Suppressor macrophage treated with lipopolysaccharide for 1 hour (primary cell): ENCODE measurements around the gene CCL8.

Source experiments
- DNase-seq, 3 donors: peaks; one replicate each; pipeline ENCODE4 v3.0.0-alpha.2; 2020 to 2022

CCL8 gene

GRCh38 chr17:34368196-34368945 lies 49.1 kb downstream of the CCL8 start:
- peak in 1 of 3 donors; percentile 82 for DNase-seq

GRCh38 chr17:34368946-34369500 lies 49.8 kb downstream of the CCL8 start:
- DNase-seq, result peak in 2 of 3 donors; percentile 75 to 76

GRCh38 chr17:34369571-34369970 lies 50.3 kb downstream of the CCL8 start:
- no peak for DNase-seq

GRCh38 chr17:34370376-34370996 lies 51.3 kb downstream of the CCL8 start:
- peak; percentile 46 to 68 (median 61) for DNase-seq

- DNase-seq, result peak; percentile 62 to 80 (median 71)
These were observed 51.8 kb downstream of the CCL8 start for GRCh38 chr17:34370997-34371395.
